ENCODE results near the gene CFAP77. TPM values are rescaled to one million over a fixed set of nuclear protein-coding genes. Genes with fewer than 3 reads are reported as not detected.

Gene CFAP77
- total and polyA plus RNA-seq, 2 of the 8 experiments (the other 6 are each of a cell fraction or from before 2014, with no cell fraction given) = 0.63 to 0.97 TPM

GRCh38 chr9:132514821-132515220, 104.8 kb downstream of the CFAP77 start (continued):
- TF ChIP-seq MAFK (IDR thresholded peaks at IDR 0.05; ENCODE audit: low read depth, low read length) = no peak
- no peak for TF ChIP-seq TBP (IDR thresholded peaks at IDR 0.05; ENCODE audit: low read depth, low read length)

All from H1 (cell line).